Activated naive CD8-positive, alpha-beta T cell treated with anti-CD3 and anti-CD28 coated beads for 36 hours (primary cell): ENCODE measurements around the gene SZT2. TPM values are rescaled to one million over a fixed set of nuclear protein-coding genes. Genes with fewer than 3 reads are reported as not detected.

Experiments used
- DNase-seq: peaks from one replicate; pipeline ENCODE4 v3.0.0; 2021
- H3K27ac Mint-ChIP-seq: one replicate; pipeline ENCODE4 v1.8.0; 2022; ENCODE audit warnings: mild to moderate bottlenecking, moderate library complexity, mixed read lengths
- H3K27me3 Mint-ChIP-seq: one replicate; pipeline ENCODE4 v1.8.0; 2022; ENCODE audit warnings: mild to moderate bottlenecking, mixed read lengths
- H3K36me3 Mint-ChIP-seq: one replicate; pipeline ENCODE4 v1.8.0; 2021; ENCODE audit warnings: mild to moderate bottlenecking, mixed read lengths
- H3K4me1 Mint-ChIP-seq: one replicate; pipeline ENCODE4 v1.8.0; 2021; ENCODE audit warnings: mixed read lengths
- H3K4me3 Mint-ChIP-seq: one replicate; pipeline ENCODE4 v1.8.0; 2022; ENCODE audit warnings: mild to moderate bottlenecking, moderate library complexity, mixed read lengths
- H3K9me3 Mint-ChIP-seq: one replicate; pipeline ENCODE4 v1.8.0; 2022; ENCODE audit warnings: mixed read lengths
- total RNA-seq, 2 experiments: library from RNA; stranded (reverse); gene quantifications; one replicate each; pipeline ENCODE4 v1.2.3, GENCODE V29; 2021

SZT2 gene
- total RNA-seq, 2 experiments from 2014 or later: 22.4 to 27.6 TPM

DNA sequence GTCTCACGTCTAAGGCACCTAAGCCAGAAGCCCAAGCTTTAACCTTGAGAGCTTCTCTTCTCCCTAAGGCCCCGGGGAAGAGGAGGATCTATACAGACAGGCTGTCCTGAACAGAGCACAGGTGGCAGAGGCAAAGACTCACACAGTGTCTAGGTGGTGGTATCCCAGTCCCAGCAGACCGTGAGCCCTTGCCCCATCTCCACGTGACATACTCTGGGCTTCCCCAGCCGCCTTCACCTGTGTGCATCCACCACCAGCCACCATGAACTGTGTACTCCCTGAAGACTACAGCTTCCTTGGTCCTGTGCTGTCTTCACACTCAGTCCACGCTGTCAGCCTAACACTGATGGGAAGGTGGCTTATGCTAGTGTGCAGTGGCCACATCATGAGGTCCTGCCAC, 31.7 kb downstream of the SZT2 start:
- H3K27me3 Mint-ChIP-seq: no peaks in the 10 kb centered on the region
- no peak overlapping the region for H3K4me3 Mint-ChIP-seq
- H3K36me3 Mint-ChIP-seq: peaks cover 6% of the 10 kb centered on the region
- H3K4me1 Mint-ChIP-seq: no peaks in the 10 kb centered on the region
- H3K27ac Mint-ChIP-seq: no peak overlapping the region
- no peaks in the 10 kb centered on the region for H3K9me3 Mint-ChIP-seq
- DNase-seq: no peak

DNA sequence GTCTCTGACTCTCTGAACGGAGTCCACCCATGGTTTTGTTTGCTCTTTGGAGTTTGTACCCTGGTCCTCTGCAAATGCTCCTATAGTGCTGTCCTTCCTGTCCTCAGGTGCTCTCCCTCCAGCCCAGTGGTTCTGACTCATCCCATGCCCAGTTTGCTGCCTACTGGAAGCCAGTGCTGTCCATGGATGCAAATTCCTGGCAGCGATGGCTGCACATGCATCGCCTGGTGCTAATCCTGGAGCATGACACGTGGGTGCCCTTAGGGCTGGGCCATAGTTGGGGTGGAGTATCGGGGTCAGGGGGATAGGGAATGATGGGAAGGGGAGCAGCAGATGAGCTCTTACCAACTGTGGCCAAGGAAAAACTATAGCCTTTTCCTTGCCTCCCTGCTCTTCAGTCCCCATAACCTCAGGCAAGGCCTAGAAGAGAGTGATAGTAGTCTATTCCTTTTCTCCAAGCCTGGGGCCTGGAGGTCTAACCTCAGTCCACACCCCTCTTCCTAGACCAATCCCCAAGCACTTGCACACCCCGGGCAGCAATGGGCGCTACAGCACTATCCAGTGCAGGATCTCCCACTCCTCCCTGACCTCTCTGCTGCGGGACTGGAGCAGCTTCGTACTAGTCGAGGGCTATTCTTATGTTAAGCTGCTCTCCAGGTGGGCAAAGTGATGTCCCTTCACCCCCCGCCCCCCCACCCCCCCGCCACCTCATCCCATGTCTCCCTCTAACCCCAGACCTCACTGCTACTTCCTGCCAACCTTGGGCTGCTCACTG, 32.5 kb downstream of the SZT2 start:
- no peak overlapping the region for H3K4me3 Mint-ChIP-seq
- H3K27me3 Mint-ChIP-seq: no peaks in the 10 kb centered on the region
- peaks cover 6% of the 10 kb centered on the region for H3K36me3 Mint-ChIP-seq
- H3K27ac Mint-ChIP-seq: no peak overlapping the region
- H3K9me3 Mint-ChIP-seq: no peaks in the 10 kb centered on the region
- DNase-seq: no peak
- H3K4me1 Mint-ChIP-seq: no peaks in the 10 kb centered on the region

DNA sequence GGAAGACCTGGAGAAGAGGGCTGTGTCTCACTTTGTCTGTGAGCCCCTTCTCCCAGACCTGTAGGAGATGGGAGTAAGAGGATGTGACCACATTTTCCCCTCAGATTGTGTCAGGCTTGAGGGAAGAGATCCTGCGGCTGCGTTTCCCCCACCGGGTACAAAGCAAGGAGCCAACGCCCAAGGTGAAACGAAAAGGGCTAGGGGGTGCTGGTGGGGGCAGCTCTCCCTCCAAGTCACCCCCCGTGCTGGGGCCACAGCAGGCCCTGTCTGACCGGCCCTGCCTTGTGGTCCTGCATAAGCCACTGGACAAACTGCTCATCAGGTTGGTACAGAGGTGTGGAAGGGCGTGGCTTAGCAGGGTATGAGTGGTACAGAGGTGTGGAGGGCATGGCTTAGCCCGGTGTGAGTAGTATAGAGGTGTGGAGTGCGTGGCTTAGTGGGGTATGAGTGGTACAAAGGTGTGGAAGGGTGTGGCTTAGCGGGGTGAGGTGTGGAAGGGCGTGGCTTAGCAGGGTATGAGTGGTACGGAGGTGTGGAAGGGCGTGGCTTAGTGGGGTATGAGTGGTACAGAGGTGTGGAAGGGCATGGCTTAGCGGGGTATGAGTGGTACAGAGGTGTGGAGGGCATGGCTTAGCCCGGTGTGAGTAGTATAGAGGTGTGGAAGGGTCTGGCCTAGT, 33.4 kb downstream of the SZT2 start:
- H3K4me3 Mint-ChIP-seq: no peak overlapping the region
- H3K4me1 Mint-ChIP-seq: no peaks in the 10 kb centered on the region
- H3K27me3 Mint-ChIP-seq: no peaks in the 10 kb centered on the region
- no peak for DNase-seq
- H3K36me3 Mint-ChIP-seq: peaks cover 6% of the 10 kb centered on the region
- no peaks in the 10 kb centered on the region for H3K9me3 Mint-ChIP-seq
- H3K27ac Mint-ChIP-seq: no peak overlapping the region

DNA sequence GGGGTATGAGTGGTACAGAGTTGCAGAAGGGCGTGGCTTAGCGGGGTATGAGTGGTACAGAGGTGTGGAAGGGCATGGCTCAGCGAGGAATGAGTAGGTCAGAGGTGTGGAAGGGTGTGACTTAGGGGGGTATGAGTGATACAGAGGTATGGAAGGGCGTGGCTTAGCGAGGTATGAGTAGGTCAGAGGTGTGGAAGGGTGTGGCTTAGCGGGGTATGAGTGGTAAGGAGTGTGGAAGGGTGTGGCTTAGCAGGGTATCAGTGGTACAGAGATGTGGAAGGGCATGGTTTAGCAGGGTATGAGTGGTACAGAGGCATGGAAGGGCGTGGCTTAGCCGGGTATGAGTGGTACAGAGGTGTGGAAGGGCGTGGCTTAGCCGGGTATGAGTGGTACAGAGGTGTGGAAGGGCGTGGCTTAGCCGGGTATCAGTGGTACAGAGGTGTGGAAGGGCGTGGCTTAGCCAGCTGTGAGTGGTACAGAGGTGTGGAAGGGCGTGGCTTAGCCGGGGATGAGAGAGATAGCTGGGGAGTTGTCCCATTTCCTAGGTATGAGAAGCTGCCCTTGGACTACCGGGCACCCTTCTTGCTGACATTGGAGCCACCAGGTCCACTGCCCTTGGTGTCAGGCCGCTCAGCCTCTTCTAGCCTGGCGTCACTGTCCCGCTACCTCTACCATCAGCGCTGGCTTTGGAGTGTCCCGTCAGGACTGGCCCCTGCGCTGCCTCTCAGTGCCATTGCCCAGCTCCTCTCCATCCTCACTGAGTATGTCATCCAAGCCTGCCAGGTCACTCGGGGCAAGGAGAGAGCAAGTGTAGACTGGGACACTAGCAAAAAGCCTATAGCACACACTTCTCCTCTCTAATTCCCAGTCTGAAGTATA, 34.2 kb downstream of the SZT2 start:
- Mint-ChIP-seq H3K36me3 (peaks cover 6% of the 10 kb centered on the region), H3K9me3 (no peaks in the 10 kb centered on the region), H3K4me3 (no peak overlapping the region), H3K4me1 (no peaks in the 10 kb centered on the region), H3K27me3 (no peaks in the 10 kb centered on the region), H3K27ac (no peak overlapping the region)
- no peak for DNase-seq

- no peak for DNase-seq
- H3K36me3 Mint-ChIP-seq: peaks cover 6% of the 10 kb centered on the region
- H3K4me1 Mint-ChIP-seq: no peaks in the 10 kb centered on the region
- no peak overlapping the region for H3K4me3 Mint-ChIP-seq
- H3K9me3 Mint-ChIP-seq: no peaks in the 10 kb centered on the region
- H3K27ac Mint-ChIP-seq: no peak overlapping the region
- no peaks in the 10 kb centered on the region for H3K27me3 Mint-ChIP-seq
Measured at GRCh38 chr1:43425045-43425444, 35.3 kb downstream of the SZT2 start.

DNA sequence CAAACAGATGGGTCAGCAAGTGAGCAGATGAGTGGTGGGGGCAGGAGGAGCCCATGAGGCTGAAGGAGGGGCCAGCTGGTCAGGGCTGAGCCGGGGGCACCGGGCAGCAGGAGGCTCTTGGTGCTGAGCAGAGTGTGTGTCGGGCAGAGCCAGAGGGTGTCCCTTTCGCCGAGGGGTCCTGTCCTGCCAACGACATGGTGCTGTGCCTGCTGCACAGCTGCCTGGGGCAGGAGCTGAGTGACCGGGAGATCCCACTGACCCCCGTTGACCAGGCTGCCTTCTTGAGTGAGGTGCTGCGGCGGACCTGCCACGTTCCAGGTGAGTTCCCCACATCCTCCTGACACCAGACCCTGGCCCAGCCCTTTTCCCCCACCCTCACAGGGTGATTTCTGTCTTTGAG, 36.5 kb downstream of the SZT2 start:
- DNase-seq: no peak
- Mint-ChIP-seq H3K27me3 (no peaks in the 10 kb centered on the region), H3K9me3 (no peaks in the 10 kb centered on the region), H3K36me3 (peaks cover 6% of the 10 kb centered on the region), H3K27ac (no peak overlapping the region), H3K4me3 (no peak overlapping the region), H3K4me1 (no peaks in the 10 kb centered on the region)

GRCh38 chr1:43427524-43427923, 37.8 kb downstream of the SZT2 start:
- Mint-ChIP-seq H3K36me3 (peaks cover 6% of the 10 kb centered on the region), H3K4me1 (no peaks in the 10 kb centered on the region), H3K9me3 (no peaks in the 10 kb centered on the region), H3K27me3 (no peaks in the 10 kb centered on the region), H3K4me3 (no peak overlapping the region), H3K27ac (no peak overlapping the region)
- no peak for DNase-seq

DNA sequence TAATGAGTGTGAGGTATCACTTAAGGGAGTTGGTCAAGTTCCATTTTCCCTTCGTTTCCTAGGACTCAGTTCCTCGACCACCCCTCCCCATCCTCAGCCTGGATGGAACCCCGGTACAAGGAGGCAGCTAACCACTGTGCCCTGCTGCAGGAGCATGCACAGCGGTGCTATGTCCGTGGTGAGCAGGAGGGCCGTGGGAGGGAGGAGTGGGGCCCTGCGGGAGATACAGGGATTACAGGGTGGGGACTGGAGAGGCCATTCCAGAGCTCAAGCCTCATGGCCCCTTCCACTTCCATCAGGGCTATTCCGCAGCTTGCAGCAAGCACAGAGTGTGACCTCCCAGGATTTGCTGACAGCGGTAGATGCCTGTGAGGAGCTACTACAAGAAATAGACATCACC, 38.2 kb downstream of the SZT2 start:
- no peaks in the 10 kb centered on the region for H3K9me3 Mint-ChIP-seq
- H3K27ac Mint-ChIP-seq: no peak overlapping the region
- no peaks in the 10 kb centered on the region for H3K27me3 Mint-ChIP-seq

DNA sequence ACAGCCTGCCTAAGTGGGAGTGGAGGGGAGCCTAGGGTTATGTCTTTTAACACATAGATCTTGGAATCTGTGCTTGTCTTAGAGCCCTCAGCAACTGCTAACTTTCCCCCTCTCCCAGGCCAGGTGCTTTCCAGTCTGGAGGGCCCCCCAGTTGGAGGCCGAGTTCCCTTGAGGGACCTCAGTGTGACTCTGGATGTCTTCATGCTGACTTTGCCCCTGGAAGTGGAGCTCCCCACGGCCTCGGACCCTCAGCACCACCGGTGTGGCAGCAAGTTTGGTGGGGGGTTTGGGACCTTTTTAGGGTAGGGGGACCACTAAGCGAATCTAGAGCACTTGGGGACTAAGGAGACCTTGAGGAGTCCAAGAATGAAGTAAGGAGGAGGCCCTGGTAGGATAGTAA, 41.1 kb downstream of the SZT2 start:
- Mint-ChIP-seq H3K9me3 (no peaks in the 10 kb centered on the region), H3K36me3 (no peaks in the 10 kb centered on the region), H3K4me1 (peaks cover 4% of the 10 kb centered on the region), H3K27me3 (no peaks in the 10 kb centered on the region), H3K27ac (no peak overlapping the region), H3K4me3 (no peak overlapping the region)
- no peak for DNase-seq

More for the DNA sequence above, 38.2 kb downstream of the SZT2 start:
- DNase-seq: no peak
- Mint-ChIP-seq H3K4me1 (no peaks in the 10 kb centered on the region), H3K36me3 (peaks cover 6% of the 10 kb centered on the region), H3K4me3 (no peak overlapping the region)

DNA sequence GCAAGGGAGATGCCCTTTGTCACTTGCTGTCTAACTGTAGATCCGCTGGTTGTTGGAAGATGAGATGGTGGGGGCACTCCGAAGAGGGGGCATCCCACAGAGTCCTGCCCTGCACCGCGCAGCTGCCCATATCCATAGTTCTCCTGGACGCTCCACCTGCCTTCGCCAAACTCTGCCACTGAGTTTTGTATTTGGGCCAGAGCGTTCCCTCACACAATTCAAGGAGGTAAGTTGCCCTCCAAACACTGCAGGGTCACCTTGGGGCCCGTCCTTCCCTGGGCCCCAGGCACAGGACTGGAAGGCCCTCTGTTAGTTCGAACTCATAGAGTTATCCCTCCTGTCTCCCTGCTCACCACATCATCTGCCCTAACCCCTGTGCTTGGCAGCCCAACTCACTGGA, 42.0 kb downstream of the SZT2 start:
- Mint-ChIP-seq H3K27me3 (no peaks in the 10 kb centered on the region), H3K27ac (no peak overlapping the region), H3K9me3 (no peaks in the 10 kb centered on the region), H3K4me1 (peaks cover 4% of the 10 kb centered on the region), H3K36me3 (no peaks in the 10 kb centered on the region), H3K4me3 (no peak overlapping the region)
- DNase-seq: no peak

DNA sequence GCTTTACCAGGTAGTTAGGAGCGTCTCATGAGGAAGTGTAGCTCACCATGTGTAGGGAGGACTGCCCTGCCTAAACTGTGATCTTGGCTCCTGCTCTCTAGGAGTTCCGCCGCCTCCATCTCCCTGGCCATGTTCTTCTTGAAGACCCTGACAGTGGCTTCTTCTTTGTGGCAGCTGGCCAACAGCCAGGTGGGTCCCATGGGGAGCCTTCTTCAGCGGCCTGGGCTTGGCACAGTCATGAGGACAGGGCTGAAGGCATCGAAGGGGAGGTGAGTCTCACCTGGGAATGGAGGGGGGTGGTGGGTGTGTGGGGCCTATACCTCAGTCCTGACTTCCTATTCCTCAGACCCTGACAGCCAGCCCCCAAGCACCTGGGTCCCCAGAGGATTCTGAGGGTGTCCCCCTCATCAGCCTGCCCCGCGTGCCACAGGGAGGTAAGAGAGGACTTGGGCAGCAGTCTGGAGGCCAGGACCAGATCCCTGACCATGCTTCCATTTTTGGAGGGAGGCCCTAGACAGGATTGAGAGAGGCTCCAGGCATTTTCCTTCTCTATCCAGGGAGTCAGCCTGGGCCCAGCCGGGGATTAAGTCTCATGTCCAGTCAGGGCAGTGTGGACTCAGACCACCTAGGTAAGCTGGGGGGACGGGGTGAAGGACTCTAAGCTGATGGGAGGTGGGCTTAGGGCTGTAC, 42.6 kb downstream of the SZT2 start:
- Mint-ChIP-seq H3K4me3 (no peak overlapping the region), H3K36me3 (no peaks in the 10 kb centered on the region), H3K27me3 (no peaks in the 10 kb centered on the region), H3K27ac (no peak overlapping the region), H3K9me3 (no peaks in the 10 kb centered on the region), H3K4me1 (peaks cover 4% of the 10 kb centered on the region)
- DNase-seq: no peak

DNA sequence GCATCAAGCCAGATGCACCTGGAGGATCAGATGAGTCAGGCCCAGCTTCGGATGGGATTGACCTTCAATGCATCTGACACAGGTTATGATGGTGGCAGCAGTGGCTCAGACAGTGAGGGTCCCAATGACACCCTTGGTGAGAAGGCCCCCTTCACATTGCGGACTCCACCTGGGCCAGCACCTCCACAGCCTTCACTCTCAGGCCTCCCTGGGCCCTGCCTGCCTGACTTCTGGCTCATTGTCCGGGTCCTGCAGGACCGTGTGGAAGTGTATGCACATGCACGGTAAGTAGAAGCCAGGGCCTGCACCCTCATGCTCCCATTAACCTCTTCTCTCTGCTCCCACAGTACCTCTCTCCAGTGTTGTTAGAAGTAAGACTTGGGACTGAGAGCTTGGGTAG, 43.2 kb downstream of the SZT2 start:
- H3K4me1 Mint-ChIP-seq: peaks cover 4% of the 10 kb centered on the region
- no peaks in the 10 kb centered on the region for H3K36me3 Mint-ChIP-seq
- H3K4me3 Mint-ChIP-seq: no peak overlapping the region
- H3K27me3 Mint-ChIP-seq: no peaks in the 10 kb centered on the region
- no peak overlapping the region for H3K27ac Mint-ChIP-seq
- H3K9me3 Mint-ChIP-seq: no peaks in the 10 kb centered on the region
- DNase-seq: no peak

- no peak overlapping the region for H3K4me3 Mint-ChIP-seq
- peaks cover 2% of the 10 kb centered on the region for H3K36me3 Mint-ChIP-seq
- no peak overlapping the region for H3K27ac Mint-ChIP-seq
- no peaks in the 10 kb centered on the region for H3K9me3 Mint-ChIP-seq
- DNase-seq: no peak
- H3K4me1 Mint-ChIP-seq: peaks cover 4% of the 10 kb centered on the region
- H3K27me3 Mint-ChIP-seq: no peaks in the 10 kb centered on the region
Measured at GRCh38 chr1:43434256-43434655, 44.6 kb downstream of the SZT2 start.

DNA sequence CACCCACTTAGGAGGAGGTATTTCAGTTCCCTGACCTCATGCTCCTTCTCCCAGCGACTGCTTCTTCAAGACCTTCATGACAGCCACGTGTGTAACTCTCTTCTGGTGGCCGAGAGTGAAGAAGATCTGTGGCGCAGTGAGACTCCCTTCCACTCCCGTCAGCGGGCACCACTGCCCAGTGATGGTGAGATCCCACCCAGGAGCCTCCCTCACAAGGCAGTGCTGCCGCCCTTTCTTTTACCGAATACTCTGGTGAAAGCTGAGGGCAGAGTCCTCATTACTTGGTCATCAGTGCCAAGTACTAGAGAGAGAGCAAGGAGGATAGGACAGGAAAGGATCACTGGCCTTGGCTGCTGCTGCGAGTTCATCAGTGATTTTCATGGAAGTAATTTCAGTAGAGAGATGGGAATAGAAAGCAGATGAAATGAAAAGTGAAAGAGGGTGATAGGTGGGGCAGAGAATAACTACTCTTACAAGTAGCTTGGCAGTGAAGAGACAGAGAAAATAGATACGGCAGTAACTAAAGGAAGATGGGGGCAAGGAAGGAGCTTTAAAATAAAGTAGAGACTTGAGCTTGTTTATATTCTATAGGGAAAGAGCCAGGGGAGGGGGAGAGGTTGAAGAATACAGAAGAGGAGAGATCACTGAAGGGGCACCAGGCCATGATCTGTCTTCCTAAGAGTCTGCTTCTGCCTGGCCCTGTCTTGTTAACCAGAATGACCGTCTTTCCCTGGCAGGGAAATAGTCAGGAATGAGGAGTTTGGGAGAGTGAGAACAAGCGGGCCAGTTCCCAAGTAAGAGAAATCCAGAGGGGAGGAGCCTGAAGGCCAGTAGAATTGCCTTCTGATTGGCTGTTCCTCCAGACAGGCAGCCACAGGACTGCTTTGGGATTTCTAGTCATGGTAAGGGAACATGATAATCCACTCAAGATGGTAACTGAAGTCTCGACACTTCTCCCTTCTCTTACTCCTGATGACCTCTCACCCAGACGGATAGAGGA, 45.7 kb downstream of the SZT2 start:
- H3K4me3 Mint-ChIP-seq: no peak overlapping the region
- peaks cover 2% of the 10 kb centered on the region for H3K36me3 Mint-ChIP-seq
- peak overlapping the region; percentile 66 for H3K27ac Mint-ChIP-seq
- DNase-seq: no peak
- H3K4me1 Mint-ChIP-seq: peaks cover 4% of the 10 kb centered on the region
- H3K9me3 Mint-ChIP-seq: no peaks in the 10 kb centered on the region
- no peaks in the 10 kb centered on the region for H3K27me3 Mint-ChIP-seq
